Esophagus squamous epithelium (tissue), 5 donors: ENCODE data around the gene RNF19B. TPM values are rescaled to one million over a fixed set of nuclear protein-coding genes. Genes with fewer than 3 reads are reported as not detected.

Source experiments
- DNase-seq: peaks from one replicate; lab custom pipeline; 2025; lab: John Stamatoyannopoulos, UW
- H3K27ac ChIP-seq, 4 donors: fragments of 200-600 bp; sonication (generic); one replicate each; pipeline ENCODE4 v1.5.1; 2016 to 2019; ENCODE audit warnings: mild to moderate bottlenecking in 1 of 4
- H3K27me3 ChIP-seq, 4 donors: fragments of 200-600 bp; sonication (generic); 1 replicate in 3 of 4; 2 replicates in 1 of 4; pipeline versions ENCODE4 v1.5.1 to v1.6.0; 2017 to 2021; ENCODE audit warnings: antibody characterized with exemption in 1 of 4
- H3K36me3 ChIP-seq, 3 donors: fragments of 200-600 bp; sonication (generic); one replicate each; pipeline ENCODE4 v1.5.1; 2016 to 2019
- H3K4me1 ChIP-seq, 3 donors: fragments of 200-600 bp; sonication (generic); one replicate each; pipeline ENCODE4 v1.5.1; 2017 to 2019
- H3K4me3 ChIP-seq, 4 donors: fragments of 200-600 bp; sonication (generic); 1 replicate in 3 of 4; 2 replicates in 1 of 4; pipeline ENCODE4 v1.5.1; 2016 to 2019; ENCODE audit warnings: mild to moderate bottlenecking in 2 of 4, moderate library complexity in 1 of 4
- H3K9me3 ChIP-seq, 3 donors: fragments of 200-600 bp; sonication (generic); one replicate each; pipeline ENCODE4 v1.5.1; 2016 to 2019
- CTCF ChIP-seq, 6 experiments: fragments of 450-650 bp in 4 of 6; fragments of 200-600 bp in 2 of 6; sonication (generic) in 2 of 6; IDR thresholded peaks; one replicate each; pipeline ENCODE4 v1.5.1; 2016 to 2019; ENCODE audit warnings: antibody characterized with exemption in 6 of 6, mild to moderate bottlenecking in 4 of 6, moderate library complexity in 4 of 6
- POLR2A ChIP-seq, 4 donors: fragments of 450-650 bp; IDR thresholded peaks; one replicate each; pipeline ENCODE4 v1.6.1; 2017; ENCODE audit warnings: antibody characterized with exemption in 4 of 4, mild to moderate bottlenecking in 4 of 4, moderate library complexity in 3 of 4
- WGBS, 2 donors: methylation state at CpG; one replicate each; pipeline ENCODE4 v1.1.5; 2018; 5-methylcytosine and 5-hydroxymethylcytosine counted together
- intact Hi-C: fragments of 100-400 bp; cut with DNase I; formaldehyde crosslinking; loops from one replicate; pipeline ENCODE4 v1.15.0; 2022
- total RNA-seq, 4 donors: library from RNA; depleted of rRNA; stranded (reverse); fragments of >200 nt; gene quantifications; one replicate each; pipeline ENCODE4 v1.1.0, GENCODE V29; 2016
- donor health status: DM: yes; HTN: yes; CAD: no.

The RNF19B gene
- total RNA-seq, 4 donors from 2014 or later: 24.2 to 61.6 (median 46.4) TPM

- Histone ChIP-seq H3K36me3 (peaks cover 0 to 21% (median 0%) of the 10 kb centered on the region in 3 donors), H3K27me3 (peaks cover 0 to 46% (median 2%) of the 10 kb centered on the region in 4 donors), H3K27ac (no peak overlapping the region), H3K4me1 (peaks cover 19 to 45% (median 33%) of the 10 kb centered on the region in 3 donors), H3K4me3 (no peak overlapping the region), H3K9me3 (no peaks in the 10 kb centered on the region)
- 60 to 67% methylated on average over 9 to 10 of the region's 11 CpGs for WGBS, 2 donors
- no peak for DNase-seq
- intact Hi-C loops: no loop called here
- TF ChIP-seq POLR2A (IDR thresholded peaks at IDR 0.05): no peak
- no peak for TF ChIP-seq CTCF (IDR thresholded peaks at IDR 0.05)
Measured at GRCh38 chr1:32897082-32898049, 67.2 kb downstream of the RNF19B start.

GRCh38 chr1:32896451-32896850 lies 68.2 kb downstream of the RNF19B start:
- intact Hi-C loops: no loop called here
- H3K4me1 ChIP-seq: peaks cover 19 to 36% (median 24%) of the 10 kb centered on the region in 3 donors
- no peak for TF ChIP-seq POLR2A (IDR thresholded peaks at IDR 0.05)
- TF ChIP-seq CTCF (IDR thresholded peaks at IDR 0.05): no peak
- no peak overlapping the region for H3K27ac ChIP-seq
- H3K4me3 ChIP-seq: no peak overlapping the region
- no peak for DNase-seq
- no peaks in the 10 kb centered on the region for H3K9me3 ChIP-seq
- H3K36me3 ChIP-seq: peaks cover 0 to 21% (median 0%) of the 10 kb centered on the region in 3 donors
- WGBS, 2 donors: 40 to 64% methylated on average over 3 of the region's 5 CpGs
- H3K27me3 ChIP-seq: peaks cover 0 to 46% (median 2%) of the 10 kb centered on the region in 4 donors

GRCh38 chr1:32895325-32896215 lies 69.0 kb downstream of the RNF19B start:
- intact Hi-C loops: no loop called here
- no peak for TF ChIP-seq CTCF (IDR thresholded peaks at IDR 0.05)
- no peak for TF ChIP-seq POLR2A (IDR thresholded peaks at IDR 0.05)
- WGBS, 2 donors: 90 to 91% methylated on average over 10 to 19 of the region's 26 CpGs
- Histone ChIP-seq H3K27ac (no peak overlapping the region), H3K4me3 (no peak overlapping the region), H3K4me1 (peaks cover 17 to 31% (median 17%) of the 10 kb centered on the region in 3 donors), H3K9me3 (no peaks in the 10 kb centered on the region), H3K36me3 (peaks cover 0 to 21% (median 0%) of the 10 kb centered on the region in 3 donors), H3K27me3 (peaks cover 0 to 48% (median 2%) of the 10 kb centered on the region in 4 donors)
- no peak for DNase-seq

GRCh38 chr1:32894681-32895080 lies 69.9 kb downstream of the RNF19B start:
- no peak for DNase-seq
- intact Hi-C loops: no loop called here
- H3K4me3 ChIP-seq: no peak overlapping the region
- no peaks in the 10 kb centered on the region for H3K9me3 ChIP-seq
- no peak overlapping the region for H3K27ac ChIP-seq
- H3K27me3 ChIP-seq: peaks cover 0 to 50% (median 2%) of the 10 kb centered on the region in 4 donors
- peaks cover 0 to 21% (median 0%) of the 10 kb centered on the region in 3 donors for H3K36me3 ChIP-seq
- peaks cover 10 to 22% (median 13%) of the 10 kb centered on the region in 3 donors for H3K4me1 ChIP-seq
- 90% methylated on average over 2 of the region's 6 CpGs; no CpG with 5 or more reads in 1 of the 2 donors for WGBS, 2 donors
- no peak for TF ChIP-seq POLR2A (IDR thresholded peaks at IDR 0.05)
- no peak for TF ChIP-seq CTCF (IDR thresholded peaks at IDR 0.05)
